K562 (cell line): ENCODE data around the gene UBE2O. TPM values are rescaled to one million over a fixed set of nuclear protein-coding genes. Genes with fewer than 3 reads are reported as not detected.
A peak's percentile ranks its signal among the peaks of the same experiment; 100 is the strongest.

Experiments used
- ETV5 ChIP-seq: sonication (generic); formaldehyde crosslinking; IDR thresholded peaks from 2 replicates; pipeline ENCODE4 v1.4.0; 2020; ENCODE audit warnings: low read depth, mild to moderate bottlenecking, missing genetic modification reagents
- FOXK2 ChIP-seq, 2 experiments: fragments of 450-650 bp; IDR thresholded peaks in 1 of 2; conservative IDR thresholded peaks in 1 of 2; 2 replicates each; pipeline ENCODE4 v1.6.1; 2016; ENCODE audit warnings: low read depth in 2 of 2, mild to moderate bottlenecking in 1 of 2
- GABPB1 ChIP-seq: sonication (generic); formaldehyde crosslinking; IDR thresholded peaks from 2 replicates; pipeline ENCODE4 v1.8.0; 2022; ENCODE audit warnings: mild to moderate bottlenecking, missing genetic modification reagents
- JUN ChIP-seq, 2 experiments: sonication (generic) in 1 of 2; formaldehyde crosslinking in 1 of 2; IDR thresholded peaks; 2 replicates each; pipeline versions ENCODE4 v1.6.1 to v1.8.0; 2012 to 2022; ENCODE audit warnings: borderline replicate concordance in 2 of 2, mild to moderate bottlenecking in 2 of 2, improper control_type of control experiment in 1 of 2, low read depth in 1 of 2, low read length in 1 of 2, missing genetic modification reagents in 1 of 2
- KDM5B ChIP-seq: fragments of 200-600 bp; sonication (generic); IDR thresholded peaks from 2 replicates; pipeline ENCODE4 v1.6.1; 2012; ENCODE audit warnings: low read depth, mild to moderate bottlenecking, moderate library complexity, low read length, control low read depth, inconsistent platforms; ENCODE audit not compliant: insufficient replicate concordance
- L3MBTL2 ChIP-seq: fragments of 450-650 bp; IDR thresholded peaks from 2 replicates; pipeline ENCODE4 v1.6.1; 2016; ENCODE audit warnings: mild to moderate bottlenecking, moderate library complexity
- NCOA1 ChIP-seq: fragments of 450-650 bp; IDR thresholded peaks from 2 replicates; pipeline ENCODE4 v1.6.1; 2016; ENCODE audit warnings: low read depth
- NFRKB ChIP-seq: fragments of 450-650 bp; IDR thresholded peaks from 2 replicates; pipeline ENCODE4 v1.6.1; 2016; ENCODE audit warnings: low read depth
- RBFOX2 ChIP-seq: fragments of 200-400 bp; formaldehyde crosslinking; IDR thresholded peaks from 2 replicates; pipeline ENCODE4 v1.6.1; 2017; ENCODE audit warnings: low read depth, mild to moderate bottlenecking, low read length, moderate library complexity
- ZBTB49 ChIP-seq: sonication (generic); formaldehyde crosslinking; IDR thresholded peaks from 2 replicates; pipeline ENCODE4 v1.8.0; 2022; ENCODE audit warnings: missing genetic modification reagents, mild to moderate bottlenecking, borderline replicate concordance
- ZMIZ1 ChIP-seq, 2 experiments: fragments of 150-350 bp in 1 of 2; IDR thresholded peaks; 2 replicates each; pipeline ENCODE4 v1.6.1; 2012 to 2016; ENCODE audit warnings: low read depth in 2 of 2, low read length in 2 of 2, mild to moderate bottlenecking in 1 of 2, moderate library complexity in 1 of 2
- ZNF592 ChIP-seq: fragments of 450-650 bp; IDR thresholded peaks from 2 replicates; pipeline ENCODE4 v1.6.1; 2017; ENCODE audit warnings: antibody characterized with exemption, mild to moderate bottlenecking
- ZNF639 ChIP-seq, 2 experiments: fragments of 200-800 bp in 1 of 2; sonication (Bioruptor generic) in 1 of 2; sonication (generic) in 1 of 2; formaldehyde crosslinking in 1 of 2; IDR thresholded peaks in 1 of 2; conservative IDR thresholded peaks in 1 of 2; 2 replicates each; pipeline versions ENCODE4 v1.5.0 to v1.6.1; 2016 to 2020; ENCODE audit warnings: missing compliant biosample characterization in 1 of 2, missing genetic modification characterization in 1 of 2, missing genetic modification reagents in 1 of 2
- polyA plus RNA-seq, 8 experiments: library from polyadenylated mRNA; depleted of rRNA in 4 of 8; stranded (reverse) in 5 of 8; unstranded in 3 of 8; fragments of >200 nt; fragmentation: Nextera tagmentation in 2 of 8; fragmentation: Illumina TruSeq in 1 of 8; extraction: Ambion mirVana in 2 of 8; extraction: Trizol in 1 of 8; gene quantifications; 2 replicates each; pipeline versions ENCODE4 v1.2.1 to v1.2.3, GENCODE V29; 2011 to 2014; ENCODE audit warnings: inconsistent platforms in 1 of 8, missing spikeins in 1 of 8
- total RNA-seq, 7 experiments: library from RNA; depleted of rRNA in 6 of 7; stranded (reverse); fragments of >200 nt in 6 of 7; fragmentation: Illumina TruSeq in 2 of 7; extraction: Trizol in 2 of 7; gene quantifications; 2 replicates each; pipeline versions ENCODE4 v1.2.1 to v1.2.3, GENCODE V29; 2011 to 2021; ENCODE audit warnings: low replicate concordance in 1 of 7

UBE2O gene
- total and polyA plus RNA-seq, 9 of the 15 experiments (the other 6 are each of a cell fraction or from before 2014, with no cell fraction given): 1.6 to 39.7 (median 13.3) TPM

- peak in 1 of 2 experiments; percentile 53; a peak in 1 of 4 replicates for TF ChIP-seq ZMIZ1 (IDR thresholded peaks at IDR 0.05; ENCODE audit: low read depth in 2 of 2, low read length in 2 of 2)
- no peak for TF ChIP-seq ZBTB49 (CRISPR knock-in tag)
- TF ChIP-seq ZNF592: peak; percentile 63; the same call in 1 of the 2 replicates
- TF ChIP-seq FOXK2 (conservative IDR thresholded peaks at IDR 0.05 in 1 of 2, IDR thresholded peaks at IDR 0.05 in 1 of 2; ENCODE audit: low read depth in 2 of 2): peak in 1 of 2 experiments; percentile 51; a peak in 2 of 4 replicates
- peak in 1 of 2 experiments; percentile 89; a peak in 2 of 4 replicates for TF ChIP-seq ZNF639 (CRISPR knock-in tag; conservative IDR thresholded peaks at IDR 0.05 in 1 of 2, IDR thresholded peaks at IDR 0.05 in 1 of 2)
- TF ChIP-seq L3MBTL2: peak; percentile 74
- TF ChIP-seq KDM5B: peak; percentile 90
- 0 out of 2 replicates have a peak, but pooled peaks have one; percentile 58 for TF ChIP-seq NCOA1
- TF ChIP-seq NFRKB: peak; percentile 88
- no peak for TF ChIP-seq JUN (IDR thresholded peaks at IDR 0.05; ENCODE audit: borderline replicate concordance, low read depth, low read length)
- no peak for TF ChIP-seq JUN (CRISPR knock-in tag; IDR thresholded peaks at IDR 0.05; ENCODE audit: borderline replicate concordance)
- peak; percentile 94 for TF ChIP-seq RBFOX2
- TF ChIP-seq ETV5: peak; percentile 60; the same call in 1 of the 2 replicates
- peak; percentile 70; the same call in 1 of the 2 replicates for TF ChIP-seq GABPB1 (CRISPR knock-in tag)
These were observed 99.2 kb downstream of the UBE2O start, which contains the start of gene PRPSAP1 (continued) for GRCh38 chr17:76353599-76354316.
